NCI-H82 treated with DMSO at 0.1 percent for 48 hours (cell line): ENCODE results near the gene PRR16.

ENCODE experiments used
- DNase-seq: peaks from one replicate; lab custom pipeline; 2025; ENCODE audit not compliant: unreplicated experiment; lab: John Stamatoyannopoulos, UW

Gene PRR16

DNA sequence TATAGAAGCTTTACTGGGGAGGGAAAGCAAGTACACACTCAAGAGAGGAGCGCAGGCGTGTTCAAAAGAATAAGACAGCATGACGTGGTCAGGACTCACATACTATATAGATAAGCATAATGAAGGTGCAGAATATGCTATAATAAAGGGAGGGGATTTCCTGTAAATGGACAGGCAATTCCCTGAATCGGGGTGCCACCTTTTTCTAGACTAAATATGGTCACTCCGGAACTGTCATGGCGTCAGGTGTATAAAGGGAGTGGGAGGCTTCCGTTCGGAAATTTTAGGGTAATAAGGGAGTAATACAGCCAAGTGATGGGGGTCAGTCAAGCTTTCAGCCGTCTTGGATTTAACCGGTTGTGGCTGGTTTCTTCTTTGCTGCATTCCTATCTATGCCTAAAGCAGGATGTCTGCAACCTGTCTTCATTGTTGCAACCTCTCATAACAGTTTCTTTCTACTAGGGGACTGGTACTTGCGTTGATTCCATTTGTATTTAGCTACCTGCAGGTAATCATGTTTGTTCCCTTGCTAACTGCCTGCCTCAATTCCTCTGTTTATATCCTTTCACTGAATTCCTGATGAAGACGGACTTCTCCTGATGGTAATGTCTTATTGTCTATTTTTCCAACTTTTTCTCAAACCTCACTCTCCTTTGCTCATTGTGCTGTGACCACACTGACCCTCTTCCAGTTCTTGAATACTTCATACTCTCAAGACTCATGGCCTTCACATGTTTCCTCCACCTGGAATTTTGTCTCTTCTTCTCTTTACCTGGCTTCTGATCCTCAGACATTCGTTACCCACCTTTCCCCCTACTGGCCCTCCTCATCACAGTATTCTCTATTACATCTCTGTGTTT, 48.9 kb downstream of the PRR16 start:
- no peak for DNase-seq

GRCh38 chr5:120516805-120517204, 52.7 kb downstream of the PRR16 start:
- DNase-seq, result no peak

DNA sequence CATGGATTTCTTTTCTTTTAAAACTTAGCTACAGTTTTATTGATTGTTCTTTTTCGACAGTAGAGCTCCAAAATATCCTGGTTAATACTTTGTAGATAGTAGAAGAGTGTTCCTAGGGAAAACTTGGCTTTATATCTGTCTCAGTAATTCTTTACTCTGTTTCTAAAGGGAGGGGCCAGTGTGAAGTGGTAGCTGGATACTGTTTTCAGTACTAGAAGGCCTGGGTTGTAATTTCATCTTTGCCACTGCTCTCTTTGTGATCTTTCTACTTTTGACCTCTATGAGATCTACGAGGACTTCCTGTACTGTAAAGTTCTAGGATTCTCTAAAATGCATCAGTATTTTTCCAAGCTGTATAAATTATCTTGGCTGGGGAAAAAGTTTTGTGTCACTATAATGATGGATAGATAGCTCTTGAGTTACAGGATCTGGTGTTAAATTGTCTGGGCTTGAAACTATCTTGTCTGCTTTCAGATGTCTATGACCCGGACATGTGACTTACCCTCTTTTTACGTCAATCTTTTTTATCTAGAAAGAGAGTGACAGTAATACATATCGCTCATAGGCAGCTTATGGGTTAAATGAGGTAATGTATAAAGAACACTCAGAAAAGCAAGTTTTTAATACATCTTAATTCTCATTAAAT, 53.6 kb downstream of the PRR16 start:
- no peak for DNase-seq

DNA sequence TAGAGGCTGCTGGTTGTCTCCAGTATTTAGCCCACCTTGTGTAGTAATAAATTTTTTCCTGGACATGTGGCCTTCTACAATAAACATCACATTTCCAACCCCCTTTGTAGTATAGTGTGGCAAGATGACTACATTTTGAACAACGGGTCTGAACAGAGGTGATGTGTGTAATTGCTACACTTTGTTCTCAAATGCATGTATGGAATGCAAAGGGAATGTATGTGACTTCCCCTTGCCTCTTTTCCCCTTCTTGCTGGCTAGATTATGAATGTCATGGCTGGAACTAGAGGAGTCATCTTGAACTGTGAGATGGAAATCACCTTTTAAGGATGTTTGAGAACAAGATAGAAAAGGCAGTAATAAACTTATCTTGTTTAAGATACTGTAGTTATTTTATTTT, 54.5 kb downstream of the PRR16 start:
- DNase-seq, result no peak

- peak; percentile 68 for DNase-seq
These were observed 63.2 kb downstream of the PRR16 start for GRCh38 chr5:120527251-120527650.

GRCh38 chr5:120528609-120529008, 64.5 kb downstream of the PRR16 start:
- DNase-seq, result no peak

DNA sequence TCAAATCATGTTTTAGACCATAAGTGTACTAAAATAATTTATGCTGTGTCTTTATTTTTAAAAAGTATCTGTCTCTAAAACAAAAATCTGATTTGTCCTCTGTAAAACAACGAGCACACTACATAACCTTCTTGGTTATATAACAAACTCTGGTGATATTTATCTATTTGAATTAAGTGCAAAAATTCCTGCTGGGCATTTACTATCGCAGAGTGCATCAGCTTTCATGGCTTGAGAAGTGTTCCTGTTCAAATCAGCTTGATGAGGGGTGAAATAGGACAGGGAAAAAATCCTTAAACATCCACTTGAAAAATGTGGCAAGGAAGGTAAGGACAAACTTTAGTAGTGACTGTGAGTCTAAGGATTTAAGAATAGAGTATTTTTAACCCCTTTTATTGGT, 65.3 kb downstream of the PRR16 start:
- no peak for DNase-seq

GRCh38 chr5:120531215-120531614, 67.1 kb downstream of the PRR16 start:
- DNase-seq, result no peak

- DNase-seq, result peak; percentile 33
These were observed 68.7 kb downstream of the PRR16 start for GRCh38 chr5:120532835-120533234.

GRCh38 chr5:120533581-120533980, 69.5 kb downstream of the PRR16 start:
- DNase-seq, result no peak

DNA sequence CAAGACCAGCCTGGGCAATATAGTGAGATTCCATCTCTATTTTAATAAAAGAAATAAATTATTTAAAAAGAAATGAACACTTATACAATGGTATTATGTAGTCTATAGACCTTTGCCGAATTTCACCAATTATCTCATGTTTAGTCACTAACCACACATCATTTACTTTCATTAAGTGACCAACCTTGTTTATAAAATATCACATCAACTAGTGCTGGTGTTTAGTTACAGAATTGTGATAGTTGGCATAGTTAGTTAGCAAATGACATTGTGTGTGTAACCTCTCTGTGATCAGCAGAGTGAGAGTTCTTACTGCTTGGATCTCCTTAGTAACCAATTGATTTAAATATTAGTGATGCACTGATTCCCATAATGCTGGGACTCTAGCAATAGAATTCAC, 71.8 kb downstream of the PRR16 start:
- DNase-seq, result no peak

DNA sequence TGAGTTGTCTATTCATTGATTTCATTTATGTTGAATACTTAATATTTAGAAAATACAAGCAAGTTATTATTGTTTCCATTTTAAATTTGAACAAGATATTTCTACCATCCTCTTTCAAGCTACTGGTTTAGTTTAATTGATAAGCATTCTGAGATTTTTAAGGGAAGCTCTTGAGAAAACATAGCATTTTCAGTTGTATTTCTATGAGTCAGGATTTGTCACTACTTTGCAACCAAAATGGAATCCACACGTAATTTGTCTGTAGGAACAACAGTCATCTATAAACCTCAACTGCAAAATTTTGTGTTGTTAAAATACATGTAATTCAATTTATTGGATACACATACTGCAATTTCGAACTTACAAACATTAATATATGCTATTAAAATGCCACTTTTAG, 74.0 kb downstream of the PRR16 start:
- no peak for DNase-seq

- DNase-seq, result no peak
These were observed 74.5 kb downstream of the PRR16 start for GRCh38 chr5:120538644-120539043.

- no peak for DNase-seq
These were observed 75.4 kb downstream of the PRR16 start for GRCh38 chr5:120539471-120539870.

DNA sequence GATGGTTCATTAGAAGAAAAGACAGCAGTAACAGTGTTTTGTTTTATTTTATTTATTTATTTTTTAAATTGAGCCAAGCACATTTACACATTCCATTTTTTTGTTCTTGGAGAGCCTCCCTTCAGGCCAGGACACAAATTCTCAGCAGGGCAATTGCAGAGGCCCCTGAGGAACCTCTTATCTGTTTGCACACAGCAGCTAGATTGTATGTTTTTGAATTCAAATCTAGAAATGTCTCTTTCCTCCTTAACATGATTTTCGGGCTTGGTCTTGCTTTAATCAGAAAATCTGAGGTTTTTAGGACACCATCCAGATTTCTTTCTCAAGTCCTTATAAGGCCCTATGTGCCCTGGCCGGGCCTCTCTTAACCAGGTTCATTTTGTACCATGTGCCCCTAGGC, 76.0 kb downstream of the PRR16 start:
- DNase-seq, result no peak

GRCh38 chr5:120544043-120544442, 79.9 kb downstream of the PRR16 start:
- DNase-seq, result no peak

- no peak for DNase-seq
These were observed 80.9 kb downstream of the PRR16 start for GRCh38 chr5:120545007-120545406.

- DNase-seq, result no peak
These were observed 81.9 kb downstream of the PRR16 start for GRCh38 chr5:120545951-120546350.

- DNase-seq, result no peak
These were observed 82.8 kb downstream of the PRR16 start for GRCh38 chr5:120546922-120547321.

DNA sequence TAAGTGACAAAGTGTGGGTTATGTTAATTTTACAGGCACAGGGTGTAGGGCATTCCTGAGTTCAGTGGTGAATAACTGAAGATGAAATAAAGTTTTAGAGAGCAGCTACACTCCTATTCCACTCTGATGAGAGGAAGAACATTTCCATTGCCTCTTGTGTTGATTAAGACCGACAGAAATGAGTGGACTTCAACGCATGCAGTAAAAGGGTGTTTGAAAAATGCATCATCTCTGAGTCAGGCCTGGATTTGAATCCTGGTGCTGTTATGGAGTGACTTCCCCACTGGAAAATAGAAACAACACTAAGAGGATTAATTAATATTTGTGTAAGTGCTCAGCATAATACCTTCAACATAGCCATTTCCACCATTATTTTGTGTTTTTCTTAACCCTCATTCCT, 86.3 kb downstream of the PRR16 start:
- DNase-seq, result no peak

DNA sequence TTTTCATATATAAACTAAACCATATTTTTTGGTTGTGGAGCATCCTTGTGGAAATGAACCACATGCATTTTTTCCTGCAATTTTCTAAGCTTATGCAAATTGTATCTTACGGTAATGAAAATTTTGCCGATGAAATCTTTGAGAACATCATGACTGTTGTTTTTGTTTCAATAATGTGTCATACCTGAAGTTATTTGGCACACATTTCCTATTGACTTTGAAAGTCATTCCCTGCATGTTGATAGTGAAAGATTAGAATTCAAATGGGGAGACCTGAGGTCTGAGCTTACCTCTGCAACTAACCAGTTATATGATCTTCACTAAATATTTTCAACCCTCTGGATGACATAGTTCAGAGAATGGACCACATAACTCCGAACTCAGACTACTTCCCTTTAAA, 88.5 kb downstream of the PRR16 start:
- DNase-seq, result no peak

GRCh38 chr5:120555345-120555744, 91.2 kb downstream of the PRR16 start:
- DNase-seq, result no peak

DNA sequence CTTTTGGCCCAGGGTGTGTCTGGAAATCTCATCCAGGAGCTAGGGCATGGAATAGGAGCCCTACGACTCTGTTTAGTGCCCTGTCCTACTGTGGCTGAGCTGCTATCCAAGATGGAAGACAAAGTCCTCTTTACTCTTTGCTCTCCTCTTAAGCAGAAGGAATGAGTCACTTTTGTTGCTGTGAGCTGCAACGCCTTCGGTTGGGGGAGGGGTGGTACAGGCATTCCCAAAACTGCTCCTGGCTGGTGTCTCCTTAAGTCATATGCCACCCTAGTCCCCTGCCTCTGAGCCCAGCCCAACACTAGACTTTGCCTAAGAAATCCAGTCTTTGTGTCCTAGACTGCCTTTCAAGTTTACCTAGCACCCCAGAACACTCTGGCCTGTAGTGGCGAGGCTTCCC, 99.9 kb downstream of the PRR16 start:
- no peak for DNase-seq
